ENCODE results near the gene MAPK8IP3. TPM values are rescaled to one million over a fixed set of nuclear protein-coding genes. Genes with fewer than 3 reads are reported as not detected.

Gene MAPK8IP3
- total RNA-seq, 2 experiments from 2014 or later = 93.4 to 96.8 TPM

DNA sequence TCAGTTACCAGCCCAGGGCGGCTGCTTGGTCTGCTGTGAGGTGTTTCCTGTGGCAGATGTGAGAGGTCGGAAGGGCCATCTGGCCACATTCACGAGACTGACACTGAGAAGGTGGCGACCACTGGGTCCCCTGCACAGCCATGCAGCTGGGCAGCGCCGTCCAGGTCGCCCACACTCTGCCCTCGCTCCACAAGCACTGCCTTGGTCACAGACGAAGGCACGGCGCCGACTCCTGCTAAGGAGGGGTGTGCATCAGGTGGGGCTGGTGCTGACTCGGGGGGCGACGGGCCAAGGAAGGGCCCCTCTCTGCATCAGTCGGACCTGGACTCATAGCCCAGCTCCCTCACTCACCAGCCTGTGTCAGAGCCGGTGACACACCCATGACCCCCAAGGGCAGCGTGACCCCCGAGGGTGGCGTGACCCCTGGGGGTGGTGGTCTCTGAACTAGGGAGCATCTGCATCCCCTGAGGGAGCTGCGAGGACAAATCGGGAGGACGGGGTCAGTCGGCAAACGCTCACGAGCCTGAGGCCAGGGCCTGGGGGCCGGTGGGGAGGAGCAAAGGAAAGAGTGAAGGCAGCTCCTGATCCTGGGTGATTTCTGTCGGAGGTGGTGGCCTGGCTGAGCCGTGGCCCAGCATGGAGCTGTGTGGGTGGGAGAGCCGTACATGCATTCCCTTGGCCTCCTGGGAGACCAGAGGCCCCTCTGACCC lies 34.9 kb downstream of the MAPK8IP3 start:
- H3K4me3 Mint-ChIP-seq = no peak overlapping the region
- H3K27me3 Mint-ChIP-seq = no peaks in the 10 kb centered on the region
- CTCF ChIA-PET = no interaction called here
- H3K36me3 Mint-ChIP-seq (ENCODE audit: low read depth) = no peaks in the 10 kb centered on the region
- H3K4me1 Mint-ChIP-seq = no peaks in the 10 kb centered on the region
- no peaks in the 10 kb centered on the region for H3K9me3 Mint-ChIP-seq
- POLR2A ChIA-PET = interaction anchor here (1.4 kb wide), 1 partner anchor 13 kb away, joined by 4 read pairs; no protein-coding TSS in a partner anchor
- no peak for DNase-seq
- H3K27ac Mint-ChIP-seq = no peak overlapping the region

DNA sequence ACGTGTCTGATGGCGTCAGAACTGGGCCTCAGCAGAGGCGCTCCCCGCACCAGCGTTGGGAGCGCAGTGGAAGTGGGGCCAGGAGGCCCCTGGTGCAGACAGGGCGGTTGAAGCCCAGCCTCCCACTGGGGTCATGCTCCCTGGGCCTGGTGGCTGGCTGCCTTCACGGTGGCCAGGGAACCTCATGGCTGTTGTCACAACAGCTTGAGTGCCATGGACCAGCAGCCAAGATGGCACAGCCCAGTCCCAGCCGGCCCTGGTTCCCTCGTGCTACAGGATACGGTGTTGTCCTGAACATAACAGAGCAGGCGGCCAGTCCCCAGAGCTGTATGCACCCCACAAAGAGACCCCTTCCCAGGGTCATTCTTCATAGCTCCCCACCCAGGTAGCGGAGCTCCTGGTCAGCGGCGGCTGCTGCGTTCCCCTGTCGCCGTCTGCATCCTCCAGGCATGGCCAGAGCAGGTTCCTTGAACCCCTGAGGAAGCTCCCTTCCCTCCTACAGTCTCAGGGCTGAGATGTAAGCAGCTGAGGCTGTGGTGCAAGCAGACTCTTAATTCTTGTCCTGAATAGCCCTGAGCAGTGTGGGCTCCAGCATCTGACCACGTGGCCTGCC lies 35.7 kb downstream of the MAPK8IP3 start:
- Mint-ChIP-seq H3K36me3 (ENCODE audit: low read depth) (no peaks in the 10 kb centered on the region), H3K9me3 (no peaks in the 10 kb centered on the region), H3K4me3 (no peak overlapping the region), H3K4me1 (no peaks in the 10 kb centered on the region), H3K27me3 (no peaks in the 10 kb centered on the region), H3K27ac (no peak overlapping the region)
- ChIA-PET CTCF (no interaction called here), POLR2A (interaction anchor here (1.4 kb wide), 1 partner anchor 13 kb away, joined by 4 read pairs; no protein-coding TSS in a partner anchor)
- no peak for DNase-seq

DNA sequence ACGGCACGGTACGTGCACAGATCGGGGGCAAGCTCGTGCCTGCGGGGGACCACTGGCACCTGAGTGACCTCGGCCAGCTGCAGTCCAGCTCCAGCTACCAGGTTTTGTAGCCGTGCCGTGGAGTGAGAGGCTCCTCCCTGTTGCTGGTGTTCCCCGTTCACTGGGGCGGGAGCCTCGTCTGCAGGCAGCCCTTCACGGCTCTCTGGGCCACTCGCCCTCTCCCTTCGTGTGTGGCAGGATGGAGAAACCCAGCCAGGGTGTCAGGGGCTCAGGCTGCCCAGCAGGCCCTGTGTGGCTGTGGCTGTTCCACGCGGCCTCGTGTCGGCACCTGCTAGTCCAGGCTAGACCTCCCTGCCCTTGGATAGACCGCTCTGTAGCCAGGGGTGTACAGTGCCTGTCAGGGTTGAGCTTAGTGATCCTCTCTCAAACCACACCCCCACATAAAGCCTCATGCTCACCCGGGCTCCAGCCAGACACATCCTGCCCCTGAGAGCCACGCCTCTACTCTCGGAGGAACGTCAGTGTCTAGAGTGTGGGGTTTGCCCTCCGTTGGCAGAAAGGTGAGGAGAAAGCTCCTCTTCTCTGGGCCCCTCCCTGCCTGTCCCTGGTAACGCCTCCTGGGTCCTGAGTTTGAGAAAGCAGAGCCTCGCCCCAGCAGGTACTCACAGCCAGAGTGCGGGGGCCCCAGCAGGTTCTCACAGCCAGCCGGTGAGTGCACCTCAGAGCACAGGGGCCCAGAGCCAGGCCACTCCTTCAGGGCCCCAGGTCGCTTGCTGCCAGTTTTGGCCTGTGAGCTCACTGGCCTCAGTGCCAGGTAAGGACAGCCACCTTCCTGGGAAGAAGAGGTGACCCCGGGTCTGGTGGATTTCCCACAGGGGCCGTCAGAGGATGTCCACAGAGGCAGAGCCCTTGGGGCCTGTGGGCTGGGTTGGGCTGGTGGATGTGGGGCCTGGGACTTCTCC lies 37.7 kb downstream of the MAPK8IP3 start:
- no peak overlapping the region for H3K4me3 Mint-ChIP-seq
- no peaks in the 10 kb centered on the region for H3K4me1 Mint-ChIP-seq
- POLR2A ChIA-PET = no interaction called here
- no peaks in the 10 kb centered on the region for H3K9me3 Mint-ChIP-seq
- no peak for DNase-seq
- no peaks in the 10 kb centered on the region for H3K27me3 Mint-ChIP-seq
- H3K27ac Mint-ChIP-seq = no peak overlapping the region
- no peaks in the 10 kb centered on the region for H3K36me3 Mint-ChIP-seq (ENCODE audit: low read depth)
- CTCF ChIA-PET = interaction anchor here (0.6 kb wide), 1 partner anchor 61 kb away, joined by 3 read pairs; no protein-coding TSS in a partner anchor

DNA sequence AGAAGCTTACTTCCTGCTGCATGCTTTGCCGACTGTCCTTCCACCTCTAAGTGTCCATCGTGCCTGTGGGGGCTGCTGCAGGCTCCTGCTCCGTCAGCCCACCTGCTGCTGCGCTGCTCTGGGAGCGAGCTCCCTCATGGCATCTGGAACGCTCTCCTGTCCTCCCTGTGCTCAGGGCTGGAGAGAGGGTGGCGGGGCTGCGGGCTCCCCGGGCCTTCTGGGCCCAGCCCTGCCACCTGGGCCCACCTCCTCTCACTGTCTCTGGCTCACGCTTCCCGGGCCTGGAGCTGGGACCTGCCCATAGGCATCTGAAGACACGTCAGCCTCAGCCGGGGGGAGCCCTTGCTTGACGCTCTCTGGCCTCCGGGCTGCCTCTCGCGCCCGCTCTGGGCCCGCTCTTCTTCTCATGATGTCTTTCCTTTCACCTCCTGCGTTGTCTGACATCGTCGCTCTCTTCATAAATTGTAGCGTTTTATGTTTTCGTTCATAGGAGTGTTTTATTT lies 38.4 kb downstream of the MAPK8IP3 start:
- POLR2A ChIA-PET = no interaction called here
- H3K27ac Mint-ChIP-seq = no peak overlapping the region
- H3K9me3 Mint-ChIP-seq = no peaks in the 10 kb centered on the region
- H3K27me3 Mint-ChIP-seq = no peaks in the 10 kb centered on the region
- DNase-seq = no peak
- H3K4me1 Mint-ChIP-seq = no peaks in the 10 kb centered on the region
- H3K36me3 Mint-ChIP-seq (ENCODE audit: low read depth) = peaks cover 7% of the 10 kb centered on the region
- CTCF ChIA-PET = interaction anchor here (0.6 kb wide), 1 partner anchor 62 kb away, joined by 3 read pairs; no protein-coding TSS in a partner anchor
- H3K4me3 Mint-ChIP-seq = no peak overlapping the region

- DNase-seq = no peak
- POLR2A ChIA-PET = no interaction called here
- Mint-ChIP-seq H3K27ac (no peak overlapping the region), H3K4me3 (no peak overlapping the region), H3K4me1 (no peaks in the 10 kb centered on the region), H3K36me3 (ENCODE audit: low read depth) (peaks cover 7% of the 10 kb centered on the region), H3K9me3 (no peaks in the 10 kb centered on the region), H3K27me3 (no peaks in the 10 kb centered on the region)
- CTCF ChIA-PET = interaction anchor here (0.7 to 1.0 kb wide), 2 partner anchors 22 to 39 kb away, joined by 3 to 4 read pairs; partner anchors contain the start of gene MAPK8IP3
Observed at GRCh38 chr16:1745181-1745899, 39.3 kb downstream of the MAPK8IP3 start.

DNA sequence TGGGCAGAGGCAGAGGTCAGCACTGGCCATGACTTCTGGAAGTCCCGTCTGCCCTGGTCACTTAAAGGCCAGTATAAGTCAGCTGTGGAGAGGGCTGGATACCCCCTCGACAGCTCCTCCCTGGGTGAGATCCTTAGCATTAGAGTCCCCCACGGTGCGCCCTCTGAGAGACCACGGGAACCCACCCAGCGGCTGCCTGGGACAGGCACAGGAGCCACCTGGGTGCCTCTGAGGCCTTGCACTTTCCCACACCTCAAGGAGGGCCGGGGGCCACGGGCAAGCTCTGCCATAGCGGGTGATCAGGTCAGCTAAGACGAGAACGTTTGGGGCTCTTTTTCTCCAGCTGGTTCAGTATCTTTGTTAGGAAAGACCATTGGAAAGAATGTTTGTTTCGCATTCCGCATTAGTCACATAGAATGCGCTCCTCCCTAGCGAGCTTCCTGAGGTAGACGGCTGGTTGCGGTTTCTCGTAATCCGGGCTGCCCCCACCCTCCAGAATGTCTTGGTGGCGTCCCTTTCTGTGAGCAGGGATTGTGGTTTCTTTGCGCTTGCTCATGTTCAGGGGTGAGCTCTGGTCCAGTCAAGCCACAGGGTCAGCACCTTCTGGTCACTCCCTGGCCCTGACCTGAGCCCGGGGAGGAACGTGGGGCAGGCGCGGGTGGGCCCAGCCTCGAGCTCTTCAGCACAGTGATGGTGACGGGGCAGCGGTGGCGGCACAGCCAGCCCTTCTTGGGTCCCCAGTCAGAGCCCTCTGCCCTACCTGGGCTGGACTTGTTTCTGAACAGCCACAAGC lies 40.1 kb downstream of the MAPK8IP3 start:
- peaks cover 7% of the 10 kb centered on the region for H3K36me3 Mint-ChIP-seq (ENCODE audit: low read depth)
- no peak overlapping the region for H3K27ac Mint-ChIP-seq
- no peaks in the 10 kb centered on the region for H3K9me3 Mint-ChIP-seq
- no peaks in the 10 kb centered on the region for H3K4me1 Mint-ChIP-seq
- ChIA-PET CTCF (interaction anchor here (1.0 kb wide), 1 partner anchor 23 kb away, joined by 3 read pairs; no protein-coding TSS in a partner anchor), POLR2A (no interaction called here)
- H3K27me3 Mint-ChIP-seq = no peaks in the 10 kb centered on the region
- no peak overlapping the region for H3K4me3 Mint-ChIP-seq
- no peak for DNase-seq

- H3K9me3 Mint-ChIP-seq = no peaks in the 10 kb centered on the region
- H3K4me3 Mint-ChIP-seq = no peak overlapping the region
- ChIA-PET CTCF (no interaction called here), POLR2A (no interaction called here)
- DNase-seq = no peak
- no peak overlapping the region for H3K27ac Mint-ChIP-seq
- H3K27me3 Mint-ChIP-seq = no peaks in the 10 kb centered on the region
- no peaks in the 10 kb centered on the region for H3K4me1 Mint-ChIP-seq
- peaks cover 8% of the 10 kb centered on the region for H3K36me3 Mint-ChIP-seq (ENCODE audit: low read depth)
Observed at GRCh38 chr16:1746693-1747195, 40.7 kb downstream of the MAPK8IP3 start.

DNA sequence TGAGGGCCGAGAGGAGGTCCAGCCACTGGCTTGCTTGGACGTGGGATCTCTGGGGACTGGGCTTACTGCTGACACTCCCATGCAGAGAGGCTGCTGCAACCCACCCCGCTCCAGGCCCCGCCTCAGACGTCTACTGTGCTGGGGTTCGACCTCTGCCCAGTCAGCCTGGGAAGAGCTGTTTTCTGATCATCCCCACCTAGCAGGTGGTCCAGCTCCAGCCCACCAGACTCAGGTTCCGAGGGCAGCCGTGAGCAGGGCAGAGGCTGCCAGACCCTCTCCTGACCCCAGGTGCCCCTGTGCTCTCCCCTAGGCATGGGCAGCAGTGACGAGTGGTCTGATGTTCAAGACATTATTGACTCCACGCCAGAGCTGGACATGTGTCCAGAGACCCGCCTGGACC lies 41.9 kb downstream of the MAPK8IP3 start:
- Mint-ChIP-seq H3K27me3 (no peaks in the 10 kb centered on the region), H3K4me3 (no peak overlapping the region), H3K36me3 (ENCODE audit: low read depth) (peaks cover 15% of the 10 kb centered on the region), H3K9me3 (no peaks in the 10 kb centered on the region), H3K27ac (no peak overlapping the region), H3K4me1 (no peaks in the 10 kb centered on the region)
- CTCF ChIA-PET = no interaction called here
- POLR2A ChIA-PET = no interaction called here
- DNase-seq = no peak

GRCh38 chr16:1749152-1750117 lies 43.4 kb downstream of the MAPK8IP3 start:
- Mint-ChIP-seq H3K9me3 (no peaks in the 10 kb centered on the region), H3K27ac (no peak overlapping the region), H3K27me3 (no peaks in the 10 kb centered on the region), H3K4me1 (no peaks in the 10 kb centered on the region), H3K4me3 (no peak overlapping the region), H3K36me3 (ENCODE audit: low read depth) (peaks cover 17% of the 10 kb centered on the region)
- no peak for DNase-seq
- ChIA-PET CTCF (no interaction called here), POLR2A (no interaction called here)

DNA sequence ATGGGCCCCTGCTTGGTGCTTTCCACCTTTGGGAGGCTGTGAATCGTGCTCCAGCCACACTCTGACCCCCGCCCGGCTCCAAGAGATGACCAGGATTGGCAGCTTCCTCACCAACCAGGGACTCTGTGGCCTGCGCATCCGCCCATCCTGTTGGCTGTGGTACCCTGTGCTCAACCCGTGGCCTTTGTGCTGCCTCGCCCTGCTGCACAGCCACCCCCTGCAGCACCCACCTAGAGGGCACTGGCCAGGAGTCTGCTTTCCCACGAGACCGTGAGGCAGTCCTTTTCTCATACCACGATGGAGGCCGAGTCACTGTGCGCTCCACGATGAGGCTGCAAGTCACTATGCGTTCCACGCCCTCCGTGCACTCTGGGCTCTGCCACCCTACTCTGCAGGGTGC lies 46.0 kb downstream of the MAPK8IP3 start:
- Mint-ChIP-seq H3K27me3 (no peaks in the 10 kb centered on the region), H3K27ac (no peak overlapping the region), H3K36me3 (ENCODE audit: low read depth) (peaks cover 20% of the 10 kb centered on the region), H3K9me3 (no peaks in the 10 kb centered on the region), H3K4me3 (no peak overlapping the region), H3K4me1 (peaks cover 10% of the 10 kb centered on the region)
- no peak for DNase-seq
- ChIA-PET POLR2A (no interaction called here), CTCF (no interaction called here)

- no peak for DNase-seq
- peaks cover 19% of the 10 kb centered on the region for H3K4me1 Mint-ChIP-seq
- no peak overlapping the region for H3K27ac Mint-ChIP-seq
- H3K9me3 Mint-ChIP-seq = no peaks in the 10 kb centered on the region
- H3K27me3 Mint-ChIP-seq = no peaks in the 10 kb centered on the region
- peaks cover 20% of the 10 kb centered on the region for H3K36me3 Mint-ChIP-seq (ENCODE audit: low read depth)
- H3K4me3 Mint-ChIP-seq = no peak overlapping the region
- POLR2A ChIA-PET = no interaction called here
- CTCF ChIA-PET = no interaction called here
Observed at GRCh38 chr16:1752853-1753252, 46.9 kb downstream of the MAPK8IP3 start.

Data from activated CD4-positive, alpha-beta memory T cell treated with anti-CD3 and anti-CD28 coated beads, Interleukin-2, amount 10 ng/mL, durations not matched to agents 7 days and 5 days (primary cell).